EH (cell line): ENCODE data around the gene NRP2.

Source experiments
- DNase-seq: peaks from one replicate; pipeline ENCODE4 v3.0.0-alpha.2; 2015; ENCODE audit warnings: low read depth

NRP2 gene

DNA sequence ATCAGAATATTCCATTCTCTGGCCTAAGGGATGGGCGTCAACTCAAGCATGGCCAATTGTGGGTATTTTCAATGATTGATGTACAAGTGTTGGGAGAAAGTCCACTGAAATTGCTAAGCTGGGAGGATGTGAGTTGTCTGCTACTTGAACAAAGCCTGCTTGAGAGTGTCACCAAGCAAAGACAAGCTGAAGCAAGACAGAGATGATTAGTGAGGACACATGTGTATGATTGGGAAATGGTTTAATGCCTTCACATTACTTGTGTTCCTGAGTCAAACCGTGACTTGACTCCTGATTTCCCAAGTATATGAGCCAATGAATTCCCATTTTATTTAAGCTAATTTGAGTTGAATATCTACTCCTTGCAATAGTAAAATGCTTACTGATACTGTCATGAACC is 23.7 kb upstream of the NRP2 start:
- DNase-seq: no peak

DNA sequence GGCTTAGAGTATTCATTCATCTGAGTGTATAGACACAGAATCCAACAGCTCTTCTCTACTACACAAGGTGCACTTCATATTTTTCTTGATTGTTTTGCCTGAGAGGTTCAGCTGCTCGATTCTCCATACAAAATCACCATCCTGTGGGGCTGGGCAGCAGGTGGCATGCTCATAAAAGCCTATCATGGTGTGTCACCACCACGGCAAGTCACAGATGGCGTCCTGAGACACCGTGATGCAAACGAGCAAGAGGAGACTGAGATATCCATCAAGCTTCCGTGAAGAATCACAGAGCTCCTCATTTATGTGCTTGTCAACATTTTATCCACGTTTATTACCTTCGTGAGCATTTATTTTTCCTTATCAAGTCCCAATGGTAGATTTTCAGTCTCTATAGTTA is 22.4 kb upstream of the NRP2 start:
- DNase-seq: no peak

DNA sequence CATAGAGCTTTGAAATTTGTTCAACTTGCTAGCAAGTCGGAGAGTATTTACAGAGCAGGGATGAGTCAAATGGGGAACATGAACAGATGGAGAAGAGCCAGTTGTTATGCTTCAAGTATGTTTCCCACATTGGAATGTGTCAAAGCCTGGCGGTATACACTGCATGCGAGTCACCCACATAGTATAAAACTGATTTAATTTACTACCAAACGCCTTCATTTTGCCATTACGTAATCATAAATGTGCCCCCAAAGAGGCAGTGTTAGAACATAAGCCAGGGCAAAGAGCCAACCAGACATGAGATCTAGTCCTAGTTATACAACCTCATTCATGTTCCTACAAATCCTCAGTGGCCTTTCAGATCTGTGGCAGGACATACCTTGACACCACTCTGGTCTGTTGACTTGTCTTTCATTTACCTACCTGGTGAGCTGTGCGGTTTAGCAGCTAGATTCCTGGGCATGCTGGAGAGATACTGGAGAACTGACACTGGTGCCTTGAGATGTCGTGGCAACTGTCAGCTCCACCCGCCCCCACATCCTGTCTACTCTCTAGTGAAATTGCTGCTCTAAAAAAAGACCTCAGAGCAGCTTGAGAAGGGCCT is 21.7 kb upstream of the NRP2 start:
- peak; percentile 98 for DNase-seq

DNA sequence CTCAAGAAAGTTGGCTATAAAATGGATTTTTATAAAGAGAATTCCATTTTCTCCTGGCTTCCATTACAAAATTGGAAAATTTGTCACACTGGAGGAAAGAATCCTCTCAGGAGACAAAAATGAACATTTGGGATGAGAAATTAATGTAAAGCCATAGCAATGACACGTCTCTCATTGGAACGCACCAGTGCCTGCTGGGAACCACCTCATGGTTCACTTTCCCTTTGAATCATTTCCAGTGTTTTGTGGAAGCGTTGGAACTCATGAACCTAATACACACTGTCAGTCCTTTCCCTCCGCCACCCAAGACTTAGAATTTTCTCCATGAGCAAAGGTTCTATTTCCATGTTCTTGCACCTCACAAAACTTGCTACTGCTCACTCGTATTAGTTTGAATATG is 21.0 kb upstream of the NRP2 start:
- DNase-seq: peak; percentile 46

DNA sequence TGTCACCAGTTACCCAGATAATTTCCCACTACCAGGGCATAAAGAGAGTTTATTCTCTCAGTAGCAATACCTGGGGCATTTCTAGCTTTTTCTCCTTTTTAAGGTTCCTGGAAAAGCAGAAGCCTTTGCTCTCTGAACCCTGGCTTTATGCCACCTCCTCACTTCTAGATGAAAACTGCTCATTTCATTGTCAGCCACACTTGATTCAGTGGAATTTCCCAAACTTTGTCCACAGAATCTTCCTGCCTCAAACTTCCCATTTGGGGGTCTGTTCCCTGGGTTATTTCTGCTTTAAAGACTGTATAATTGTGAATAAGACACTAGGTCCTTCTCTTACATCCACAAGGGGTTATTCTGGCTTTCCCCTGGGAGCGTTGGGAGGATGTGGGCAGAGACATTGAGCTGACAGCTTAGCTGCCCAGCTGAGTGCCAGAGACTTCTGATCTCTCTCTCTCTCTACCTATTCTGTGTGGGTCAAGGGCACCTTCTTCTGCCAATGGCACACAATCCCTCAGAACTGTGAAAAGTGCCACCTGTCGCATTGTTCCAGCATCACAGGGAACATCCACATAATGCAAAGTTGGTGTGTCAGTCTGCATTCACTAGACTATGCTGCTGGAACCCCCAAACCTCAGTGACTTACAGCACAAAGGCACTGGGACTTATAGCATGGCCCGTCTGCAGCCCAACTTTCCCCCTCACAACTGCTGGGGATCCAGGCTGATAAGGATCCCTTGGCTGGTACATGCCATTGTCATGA is 19.9 kb upstream of the NRP2 start:
- no peak for DNase-seq

DNA sequence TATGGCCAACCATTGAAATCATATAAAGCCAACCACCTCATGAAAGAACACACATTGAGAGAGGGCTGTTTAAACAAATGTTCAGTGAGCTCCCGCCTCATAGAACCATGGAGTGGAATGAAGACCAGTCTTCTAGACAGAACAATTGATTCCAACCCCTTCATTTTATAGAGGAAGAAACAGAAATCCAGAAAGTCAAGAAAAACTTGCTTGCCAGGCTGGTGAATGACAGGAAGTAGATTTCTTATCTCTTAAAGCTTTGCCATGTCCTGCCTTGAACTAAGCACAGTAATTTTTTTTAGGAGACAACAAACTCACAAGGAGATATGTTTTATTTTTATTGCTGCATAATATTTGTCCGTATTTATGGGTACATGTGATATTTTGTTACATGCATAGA is 16.5 kb upstream of the NRP2 start:
- no peak for DNase-seq

DNA sequence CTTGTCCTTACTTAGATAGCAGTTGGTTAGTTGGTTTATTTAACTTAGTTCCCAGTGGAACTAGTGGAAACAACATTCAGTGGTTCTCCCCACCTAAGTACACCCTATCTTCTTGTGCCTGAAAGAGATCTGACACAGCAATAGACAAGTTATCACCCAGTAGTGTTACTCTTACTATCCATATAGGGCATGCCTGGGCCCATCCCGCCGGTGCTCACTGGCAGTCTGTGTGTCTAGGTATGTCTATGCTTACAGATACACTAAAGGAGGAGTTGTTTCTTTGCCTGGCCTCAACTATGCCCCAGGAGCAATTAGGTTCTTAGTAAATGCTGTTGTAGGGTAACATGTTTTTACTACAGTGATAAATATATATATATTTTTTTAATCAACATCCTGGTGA is 12.0 kb upstream of the NRP2 start:
- no peak for DNase-seq

DNA sequence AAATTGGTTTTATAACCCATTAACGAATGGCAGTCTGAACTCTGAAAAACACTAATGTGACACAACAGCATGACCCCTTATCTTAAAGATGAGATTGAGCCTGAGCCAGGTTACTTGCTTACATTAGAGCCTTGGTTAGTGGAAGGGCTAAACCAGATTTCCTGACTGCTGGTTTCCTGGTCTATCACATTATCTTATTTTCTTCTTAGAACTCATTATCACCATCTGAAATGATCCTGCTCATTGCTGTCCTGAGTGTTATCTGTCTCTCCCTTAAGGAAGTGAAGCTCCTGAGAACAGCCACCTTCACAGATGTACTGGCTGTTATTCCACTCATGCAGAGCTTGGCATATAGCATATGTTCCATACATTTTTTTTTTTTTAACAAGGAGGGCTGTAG is 9.0 kb upstream of the NRP2 start:
- DNase-seq: no peak

DNA sequence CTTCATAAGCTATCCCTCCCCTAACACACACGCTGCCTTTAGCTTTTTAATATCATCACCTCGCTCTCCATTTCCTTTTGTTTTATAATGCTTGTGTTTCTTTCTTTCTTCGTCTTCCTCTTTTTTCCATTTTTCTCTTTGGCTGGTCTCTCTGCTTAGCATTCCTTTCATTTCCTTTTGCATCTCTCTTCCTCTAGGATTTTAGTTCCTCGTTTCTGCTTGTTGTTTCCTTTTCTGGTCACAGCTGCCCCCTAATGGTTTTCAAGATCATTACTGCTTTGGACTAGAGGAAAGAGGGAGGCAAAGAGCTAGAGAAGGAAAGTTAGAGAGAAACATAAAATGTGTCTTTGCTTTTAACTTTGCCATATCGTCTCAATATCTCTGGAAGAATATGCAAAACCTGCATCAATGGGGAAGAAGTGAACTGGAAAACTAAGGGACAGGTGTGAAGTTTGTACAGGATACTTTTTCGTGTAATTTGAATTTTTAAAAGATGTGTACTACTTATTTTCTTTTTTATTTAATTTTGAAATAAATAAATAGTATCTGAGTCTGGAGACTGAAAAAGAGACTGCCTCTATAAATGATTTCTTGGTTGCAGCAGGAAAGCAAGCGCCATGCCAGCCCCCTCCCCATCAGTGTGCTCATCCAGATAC is 6.3 kb upstream of the NRP2 start:
- peak; percentile 82 for DNase-seq

DNA sequence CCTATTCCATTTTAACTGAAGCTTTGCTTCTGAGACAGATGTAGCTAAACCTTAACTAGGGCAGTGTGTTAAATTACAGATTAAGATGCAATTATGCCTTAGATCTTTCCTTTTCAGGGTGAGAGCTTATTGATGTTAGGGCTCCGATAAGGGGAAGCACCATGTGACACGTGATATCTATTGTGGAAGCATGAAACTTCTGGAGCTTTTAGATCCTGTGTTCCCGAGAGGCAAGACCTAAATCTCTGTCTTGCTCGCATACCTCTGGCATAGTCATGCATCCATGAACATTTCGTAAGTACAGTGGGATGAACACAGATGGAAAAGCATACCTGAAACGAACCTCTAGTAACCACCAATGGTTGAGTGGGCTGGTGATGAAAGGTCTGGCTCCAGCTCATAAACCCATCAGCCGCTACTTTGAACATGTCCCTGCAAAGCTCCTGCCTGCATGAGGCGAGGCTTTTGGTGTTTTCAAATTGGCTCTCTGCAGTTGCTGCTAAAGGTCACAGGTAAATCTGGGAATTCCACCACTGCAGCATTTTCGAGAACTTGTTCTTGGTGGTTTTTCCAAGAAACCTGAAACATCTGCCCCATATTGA is 3.7 kb upstream of the NRP2 start:
- DNase-seq: no peak

DNA sequence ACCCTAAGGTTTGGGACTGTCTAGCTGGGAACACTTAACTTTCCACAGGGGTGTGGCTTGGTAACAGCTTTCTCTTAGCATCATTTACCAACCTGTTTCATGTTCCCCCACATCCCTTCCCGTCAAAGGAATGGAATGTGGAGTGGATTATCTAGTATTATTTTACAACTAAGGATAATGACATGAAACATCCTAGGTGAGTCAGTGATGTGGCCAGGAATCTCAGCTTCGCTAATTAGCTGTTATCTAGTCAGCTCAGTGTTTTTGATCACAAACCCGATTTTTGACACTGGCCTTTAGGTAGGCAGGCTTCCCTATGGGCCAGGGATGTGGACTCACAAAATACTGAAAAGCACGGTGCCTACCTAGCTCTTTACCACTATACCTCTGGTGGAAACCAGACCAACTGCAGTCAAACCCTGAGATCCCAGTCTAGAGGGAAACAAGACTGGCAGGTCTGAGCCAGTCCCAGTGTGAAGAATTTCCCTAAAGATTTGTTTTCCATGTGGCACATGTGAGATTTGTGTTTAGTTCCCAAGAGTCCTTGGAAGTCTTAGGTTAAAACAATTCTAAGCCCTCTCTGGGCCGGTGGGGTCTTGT is 2.8 kb upstream of the NRP2 start:
- DNase-seq: no peak

DNA sequence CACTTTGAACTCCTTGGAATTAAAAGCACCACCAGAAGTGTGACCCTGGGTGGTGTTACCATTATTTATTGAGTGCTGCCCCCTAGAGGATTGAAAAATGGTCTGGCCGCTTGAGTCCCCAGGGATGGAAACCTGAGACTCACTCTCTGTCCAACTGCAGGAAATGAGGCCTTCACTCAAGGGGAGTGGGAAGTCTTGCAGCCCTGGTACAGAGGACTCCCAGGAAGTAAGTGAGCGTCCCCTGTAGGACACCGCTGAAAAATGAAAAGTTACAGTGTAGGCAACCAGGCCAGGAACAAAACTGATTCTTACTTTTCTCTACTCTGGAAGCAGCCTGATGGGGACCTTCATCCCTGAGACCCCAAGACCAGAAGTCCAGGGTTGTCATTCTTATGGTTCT is 2.2 kb upstream of the NRP2 start:
- DNase-seq: peak; percentile 91

DNA sequence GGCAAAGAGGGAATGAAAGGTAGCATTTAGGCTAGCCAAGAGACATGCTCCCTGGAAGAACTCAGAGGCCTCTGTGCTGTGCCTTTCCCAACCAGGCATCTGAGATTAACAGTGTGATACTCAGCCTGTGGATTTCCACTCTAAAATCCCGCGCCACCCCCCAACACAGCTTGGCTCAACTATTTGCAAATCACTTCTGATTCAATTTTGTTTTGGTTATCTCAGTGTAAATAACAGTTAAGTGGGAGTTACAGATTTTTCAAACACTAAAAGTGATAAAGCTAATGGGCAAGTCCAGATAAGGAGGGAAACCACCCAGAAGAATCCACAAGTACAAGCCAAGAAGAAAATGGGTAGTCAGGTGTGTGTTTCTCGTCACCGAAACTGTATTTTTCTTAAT is 1.4 kb upstream of the NRP2 start:
- no peak for DNase-seq

DNA sequence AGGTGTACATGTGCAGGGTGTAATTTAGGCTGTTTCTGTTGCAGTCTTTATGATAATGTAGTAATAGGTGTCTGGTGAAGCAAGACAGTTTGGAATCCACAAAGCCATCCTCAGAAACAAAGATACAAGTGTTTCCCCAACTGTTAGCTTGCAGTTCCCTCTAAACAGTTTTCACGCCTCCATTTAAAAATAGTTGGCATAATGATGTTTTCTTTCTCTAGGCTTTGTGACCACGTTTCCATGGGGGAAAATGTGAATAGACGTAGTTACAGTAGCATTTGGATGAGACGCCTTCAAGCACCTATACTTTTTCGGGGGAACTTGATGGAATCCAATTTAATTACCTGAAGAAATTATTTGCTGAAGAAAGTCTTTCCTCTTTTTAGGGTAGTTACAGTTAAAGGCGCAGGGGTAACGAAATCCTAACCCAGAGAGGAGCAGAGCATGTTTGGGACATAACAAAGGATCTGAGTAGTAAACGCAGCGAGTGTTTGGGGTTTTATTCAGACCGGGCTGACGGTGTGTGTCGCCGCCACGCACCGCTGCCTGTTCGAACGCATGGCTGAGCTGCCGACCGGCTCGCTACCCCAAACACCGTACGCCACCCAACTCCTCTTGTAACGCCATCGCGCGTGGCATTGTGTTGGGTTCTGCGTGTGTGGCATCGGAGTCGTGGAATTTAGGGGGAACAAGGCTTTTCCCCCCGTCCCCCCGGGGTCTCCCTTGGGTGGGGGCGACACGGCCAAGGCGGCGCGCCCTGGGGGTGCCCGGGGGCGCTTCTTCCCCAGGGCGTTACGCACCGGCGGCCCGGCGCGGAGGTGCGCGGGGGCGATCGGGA is 681 bp upstream of the NRP2 start:
- no peak for DNase-seq

DNA sequence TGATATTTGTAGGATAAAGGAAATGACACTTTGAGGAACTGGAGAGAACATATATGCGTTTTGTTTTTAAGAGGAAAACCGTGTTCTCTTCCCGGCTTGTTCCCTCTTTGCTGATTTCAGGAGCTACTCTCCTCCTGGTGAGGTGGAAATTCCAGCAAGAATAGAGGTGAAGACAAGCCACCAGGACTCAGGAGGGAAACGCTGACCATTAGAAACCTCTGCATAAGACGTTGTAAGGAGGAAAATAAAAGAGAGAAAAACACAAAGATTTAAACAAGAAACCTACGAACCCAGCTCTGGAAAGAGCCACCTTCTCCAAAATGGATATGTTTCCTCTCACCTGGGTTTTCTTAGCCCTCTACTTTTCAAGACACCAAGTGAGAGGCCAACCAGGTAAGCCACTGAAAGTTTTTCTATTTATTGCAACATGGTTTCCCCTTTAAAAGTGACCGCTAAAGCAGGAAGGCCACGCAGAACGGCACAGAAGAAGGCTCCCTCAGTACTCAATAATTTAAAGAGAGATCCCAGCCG is 735 bp downstream of the NRP2 start:
- DNase-seq: no peak

DNA sequence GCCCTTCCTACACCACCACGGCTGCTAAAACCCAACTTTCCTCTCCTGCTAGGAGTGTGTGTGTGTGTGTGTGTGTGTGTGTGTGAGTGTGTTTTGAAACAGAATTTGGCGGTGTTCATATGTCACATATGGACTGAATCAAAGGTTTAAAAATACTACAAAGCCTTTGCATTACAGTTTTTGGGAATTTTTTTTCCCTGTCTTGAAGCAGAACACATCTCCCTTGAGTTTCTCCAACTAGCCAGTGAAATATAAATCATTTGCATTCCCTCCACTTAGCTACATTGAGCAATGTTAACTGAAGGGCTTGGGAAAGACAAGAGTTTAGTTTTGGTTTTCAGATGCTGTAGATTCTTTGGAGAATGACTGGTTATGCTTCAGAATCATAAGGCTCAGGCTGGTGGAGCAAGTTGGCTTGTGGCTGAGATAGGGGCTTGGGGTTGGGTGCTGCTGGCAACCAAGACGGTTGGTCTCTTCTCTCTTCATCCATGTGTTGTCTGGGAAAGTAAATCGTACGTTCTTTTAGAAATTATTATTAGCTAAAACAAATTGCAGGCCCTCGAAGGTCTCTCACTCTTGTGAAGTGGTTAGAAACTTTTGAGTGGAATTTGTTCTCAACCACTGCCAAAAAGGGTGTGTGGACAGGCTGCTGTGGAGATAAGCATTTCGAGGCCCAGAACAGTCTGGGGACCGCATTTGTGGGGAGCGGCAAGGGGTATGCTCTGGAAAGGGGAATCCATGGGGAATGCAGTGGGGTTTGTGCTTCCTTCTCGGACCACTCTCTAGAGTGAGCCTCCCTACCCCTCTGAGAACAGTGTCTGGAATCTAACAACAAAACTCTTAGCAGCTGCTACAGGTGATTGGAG is 1.4 kb downstream of the NRP2 start:
- peak; percentile 82 for DNase-seq

DNA sequence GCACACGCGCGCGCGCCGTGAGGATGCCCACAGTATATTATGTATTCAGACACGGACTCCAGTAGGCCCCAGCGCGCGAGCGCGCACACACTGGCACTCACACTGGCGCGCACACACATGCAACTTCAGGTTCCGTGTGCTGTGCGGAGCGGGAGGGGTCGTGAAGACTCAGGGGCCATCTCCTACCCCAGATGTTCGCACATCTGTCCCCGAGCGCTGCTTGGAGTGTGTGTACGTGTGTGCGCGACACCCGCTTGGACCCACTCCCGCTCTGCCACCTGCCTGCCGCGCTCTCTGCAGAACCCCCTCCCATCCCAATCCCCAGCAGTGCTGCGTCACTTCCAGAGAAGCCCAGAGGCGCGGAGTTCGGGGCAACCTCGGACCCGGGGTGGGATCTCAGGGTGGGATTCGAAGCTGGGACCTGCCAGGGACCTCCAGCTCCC is 2.6 kb downstream of the NRP2 start:
- no peak for DNase-seq

DNA sequence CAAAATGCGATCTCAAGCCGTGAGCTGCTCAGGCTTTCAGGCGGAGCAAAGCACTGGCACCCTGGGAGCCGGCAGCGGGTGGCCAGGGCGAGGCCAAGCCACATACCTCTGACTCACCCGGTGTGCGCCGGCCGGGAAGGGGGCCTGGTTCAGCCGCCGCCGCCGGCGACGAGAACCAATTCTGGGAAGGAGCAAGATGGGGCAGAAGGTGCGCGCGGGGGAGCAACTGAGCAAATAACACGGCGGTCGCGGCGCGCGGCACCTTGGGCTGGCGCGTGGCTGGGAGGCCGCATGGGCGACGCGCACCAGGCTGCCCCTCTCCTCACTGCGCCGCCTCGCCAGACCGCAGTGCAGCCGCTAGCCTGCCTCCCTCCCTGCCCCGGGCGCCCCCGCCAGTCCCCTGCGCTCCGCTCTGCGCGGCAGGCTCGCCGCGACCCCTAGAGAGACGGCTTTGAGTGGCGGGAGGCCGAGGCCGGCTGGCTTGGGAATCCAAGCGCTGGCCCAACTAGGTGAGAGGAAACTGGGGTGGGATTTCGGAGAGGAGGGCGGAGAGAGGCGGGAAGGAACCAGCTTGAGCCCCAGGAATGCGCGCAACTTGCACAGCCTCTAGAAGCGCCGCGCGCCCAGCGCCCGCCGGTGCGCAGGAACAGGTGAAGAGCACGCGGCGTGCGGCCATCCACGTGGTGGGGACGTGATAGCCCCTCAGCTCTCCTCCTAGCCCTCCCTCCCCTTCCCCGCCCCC is 3.2 kb downstream of the NRP2 start:
- DNase-seq: peak; percentile 70

DNA sequence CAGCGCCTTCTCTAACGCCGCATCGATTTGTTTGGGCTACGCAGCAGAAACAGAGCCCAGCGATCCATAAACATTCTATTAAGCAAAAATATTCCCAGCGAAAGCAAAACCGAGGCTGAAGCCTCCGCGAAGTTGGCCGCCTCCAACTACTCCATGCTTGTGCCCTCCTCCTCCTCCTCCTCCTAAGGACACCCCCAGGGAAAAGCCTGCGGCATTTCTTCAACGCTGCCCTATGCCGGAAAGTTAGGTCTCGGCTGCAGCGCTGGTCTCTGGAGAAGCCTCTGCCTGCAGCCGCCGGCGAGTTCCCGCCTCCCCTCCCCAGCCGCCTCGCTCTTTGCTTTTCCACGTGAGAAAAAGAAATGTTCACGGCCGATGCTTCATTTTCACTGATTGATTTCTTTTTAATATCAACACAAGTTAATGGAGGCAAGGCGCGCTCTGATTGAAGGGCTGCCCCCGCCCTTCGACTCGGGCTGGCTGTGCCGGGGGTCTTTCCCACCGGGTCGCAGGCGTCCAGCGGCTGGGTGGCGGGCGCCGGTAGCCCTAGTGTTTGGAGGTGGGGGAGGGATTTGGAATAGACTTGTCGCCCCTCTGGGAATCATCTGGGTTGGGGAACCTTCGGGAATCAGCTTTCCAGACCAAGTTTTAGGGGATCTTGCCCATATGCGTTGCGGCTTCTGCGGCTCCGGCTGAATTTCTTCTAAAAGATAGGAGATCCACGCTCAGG is 3.9 kb downstream of the NRP2 start:
- peak; percentile 56 for DNase-seq
